AML-193 (cell line): Measurements from ENCODE around the gene CSTPP1.
"Not testable (repeated sequence)": the region's sequence is repeated elsewhere in the genome, so short reads cannot be mapped to it uniquely, and the experiment has no call there.

Source experiments
- DNase-seq, 2 experiments: peaks; one replicate each; lab custom pipeline; 2025; lab: John Stamatoyannopoulos, UW

Gene CSTPP1

GRCh38 chr11:46953093-46953492 lies 16.5 kb downstream of the CSTPP1 start:
- no peak for DNase-seq

- no peak for DNase-seq
Observed at GRCh38 chr11:46958777-46959176, 22.2 kb downstream of the CSTPP1 start.

GRCh38 chr11:46961041-46961440 lies 24.5 kb downstream of the CSTPP1 start:
- DNase-seq, result no peak

GRCh38 chr11:46961886-46962285 lies 25.3 kb downstream of the CSTPP1 start:
- not testable (repeated sequence) for DNase-seq

- no peak for DNase-seq
Observed at GRCh38 chr11:46963844-46964243, 27.3 kb downstream of the CSTPP1 start.

- DNase-seq, result no peak
Observed at GRCh38 chr11:46966773-46967172, 30.2 kb downstream of the CSTPP1 start.

GRCh38 chr11:46967962-46968361 lies 31.4 kb downstream of the CSTPP1 start:
- DNase-seq, result no peak

GRCh38 chr11:46969379-46969778 lies 32.8 kb downstream of the CSTPP1 start:
- no peak for DNase-seq

GRCh38 chr11:46970913-46971625 lies 34.5 kb downstream of the CSTPP1 start:
- no peak for DNase-seq

- peak in 1 of 2 experiments; percentile 6 for DNase-seq
Observed at GRCh38 chr11:46972343-46972742, 35.8 kb downstream of the CSTPP1 start.

- no peak for DNase-seq
Observed at GRCh38 chr11:46972821-46973220, 36.3 kb downstream of the CSTPP1 start.

- DNase-seq, result no peak
Observed at GRCh38 chr11:46976182-46976854, 39.8 kb downstream of the CSTPP1 start.

- DNase-seq, result no peak
Observed at GRCh38 chr11:46977038-46977813, 40.7 kb downstream of the CSTPP1 start.

- no peak for DNase-seq
Observed at GRCh38 chr11:46978005-46978491, 41.5 kb downstream of the CSTPP1 start.

GRCh38 chr11:46979358-46979757 lies 42.8 kb downstream of the CSTPP1 start:
- no peak for DNase-seq

GRCh38 chr11:46981436-46981835 lies 44.9 kb downstream of the CSTPP1 start:
- no peak for DNase-seq

- no peak for DNase-seq
Observed at GRCh38 chr11:46982797-46983452, 46.4 kb downstream of the CSTPP1 start.

- DNase-seq, result no peak
Observed at GRCh38 chr11:46983598-46983997, 47.0 kb downstream of the CSTPP1 start.

GRCh38 chr11:46984548-46984947 lies 48.0 kb downstream of the CSTPP1 start:
- no peak for DNase-seq

GRCh38 chr11:46984987-46985386 lies 48.4 kb downstream of the CSTPP1 start:
- no peak for DNase-seq

- no peak for DNase-seq
Observed at GRCh38 chr11:46987183-46987582, 50.6 kb downstream of the CSTPP1 start.

GRCh38 chr11:46989810-46990487 lies 53.4 kb downstream of the CSTPP1 start:
- not testable (repeated sequence) for DNase-seq
